Sciatic nerve (tissue), 2 donors: Measurements from ENCODE around the gene SLC2A6. TPM values are rescaled to one million over a fixed set of nuclear protein-coding genes. Genes with fewer than 3 reads are reported as not detected.

ENCODE experiments used
- ATAC-seq: fragments of 200-7000 bp; cut with Tn5 transposase; one replicate; pipeline ENCODE4 v1.9.1; 2020; ENCODE audit warnings: mild to moderate bottlenecking, moderate library complexity
- DNase-seq: peaks from one replicate; pipeline ENCODE4 v3.0.0-alpha.2; 2020; ENCODE audit warnings: low spot score
- intact Hi-C: fragments of 100-400 bp; cut with DNase I; formaldehyde crosslinking; loops from one replicate; pipeline ENCODE4 v1.14.2; 2022
- total RNA-seq: library from RNA; stranded (reverse); fragmentation: NEBNext Ultra II Directional; extraction: Animal tissue kit (Norgen Biotek cat#: 25700); gene quantifications from one replicate; pipeline ENCODE4 v1.2.1, GENCODE V29; 2021
- donor health status: DM: no; HTN: no; CAD: no.
- donor health status: DM: no; HTN: no; CAD: no.

Gene SLC2A6
- total RNA-seq, 1 donor from 2014 or later: 3.3 TPM

DNA sequence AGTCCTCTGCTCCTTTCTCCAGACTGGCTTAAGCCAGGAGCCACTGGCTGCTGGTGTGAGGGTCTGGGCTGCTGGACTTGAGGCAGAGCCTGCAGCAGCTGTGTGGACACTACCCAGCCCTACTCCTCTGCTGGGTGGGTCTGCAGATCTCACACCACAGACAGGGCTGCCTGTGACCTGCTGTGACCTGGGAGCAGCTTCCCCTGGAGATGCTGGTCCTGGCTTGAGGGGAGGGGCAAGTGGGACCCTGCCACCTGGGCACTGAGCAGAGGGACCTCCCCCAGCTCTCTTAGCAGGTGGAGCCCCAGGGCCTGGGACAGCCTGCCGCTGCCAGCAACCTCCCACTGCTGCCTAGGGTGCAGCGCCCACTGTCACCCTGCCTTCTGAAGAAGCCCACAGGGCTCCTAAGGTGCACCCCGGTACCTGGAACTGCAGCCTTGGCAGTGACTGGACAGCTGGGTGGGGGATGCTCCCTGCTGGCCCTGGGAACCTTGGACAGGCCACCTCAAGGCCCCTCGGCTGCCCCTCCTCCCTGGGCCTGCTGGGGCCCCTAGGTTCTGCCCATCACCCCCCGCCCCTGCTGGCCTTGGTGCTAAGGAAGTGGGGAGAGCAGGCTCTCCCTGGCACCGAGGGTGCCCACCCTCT is 10.0 kb downstream of the SLC2A6 start:
- intact Hi-C loops: no loop called here
- DNase-seq (no peak), ATAC-seq (no peak)

- intact Hi-C loops: no loop called here
- no peak for DNase-seq
- no peak for ATAC-seq
Observed at GRCh38 chr9:133468374-133468773, 10.5 kb downstream of the SLC2A6 start.

DNA sequence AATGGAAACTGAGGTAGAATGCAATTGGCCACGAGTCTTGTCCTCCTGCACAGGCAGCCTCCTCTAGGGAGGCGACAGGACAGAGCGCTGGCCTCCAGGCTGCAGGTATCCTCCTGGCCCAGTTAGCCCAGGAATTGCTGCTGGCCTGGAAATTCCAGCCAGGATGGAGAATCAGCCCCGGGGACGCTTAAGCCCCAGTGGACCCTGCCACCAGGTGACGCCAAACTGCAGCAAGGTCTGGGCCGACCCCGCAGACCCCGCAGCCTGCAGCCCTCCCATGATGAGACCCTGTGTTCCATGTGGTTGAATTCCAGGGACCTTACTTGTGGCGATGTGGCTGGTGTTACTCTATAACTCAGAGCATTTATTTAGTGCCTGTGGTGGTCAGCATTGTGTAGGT is 11.8 kb downstream of the SLC2A6 start:
- ATAC-seq (no peak), DNase-seq (no peak)
- intact Hi-C loops: no loop called here

DNA sequence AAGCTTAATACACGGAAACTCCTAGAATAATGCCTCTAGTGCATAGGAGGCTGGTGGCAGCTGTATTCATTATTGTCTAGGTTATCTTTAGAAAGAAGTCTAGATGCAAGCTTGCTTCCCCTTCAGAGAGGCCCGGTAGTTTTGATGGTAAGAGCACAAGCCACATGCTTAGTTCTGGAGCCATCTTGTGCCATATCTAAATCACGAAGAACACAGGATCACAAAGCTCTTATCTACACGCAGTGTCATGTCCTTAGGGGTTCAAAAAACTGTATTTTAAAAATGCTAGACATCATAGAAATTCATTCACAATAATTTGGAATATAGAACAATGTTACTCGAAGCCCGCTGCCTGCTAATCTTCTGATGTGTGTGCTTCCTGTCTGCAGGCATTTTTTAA is 12.9 kb downstream of the SLC2A6 start:
- intact Hi-C loops: no loop called here
- ATAC-seq (no peak), DNase-seq (no peak)

DNA sequence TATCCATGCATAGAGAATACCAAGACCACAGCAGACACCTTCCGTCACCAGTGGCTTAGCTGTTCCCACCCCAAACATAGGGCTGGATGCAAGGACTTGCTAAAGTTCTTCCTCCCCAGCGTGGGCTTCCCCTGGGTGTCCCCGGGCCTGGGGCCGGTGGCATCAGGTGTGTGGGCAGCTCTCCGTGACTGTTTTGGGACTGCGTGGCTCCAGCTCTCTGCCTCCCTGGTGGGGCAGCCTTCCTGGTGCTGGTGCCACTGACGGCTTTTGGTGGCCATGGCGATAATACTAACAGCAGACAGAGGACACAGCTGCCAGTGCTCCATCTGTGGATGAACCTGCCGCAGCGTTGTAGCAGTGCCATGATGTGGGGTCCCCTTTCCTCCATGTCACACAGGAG is 14.3 kb downstream of the SLC2A6 start:
- ATAC-seq (no peak), DNase-seq (no peak)
- intact Hi-C loops: no loop called here

DNA sequence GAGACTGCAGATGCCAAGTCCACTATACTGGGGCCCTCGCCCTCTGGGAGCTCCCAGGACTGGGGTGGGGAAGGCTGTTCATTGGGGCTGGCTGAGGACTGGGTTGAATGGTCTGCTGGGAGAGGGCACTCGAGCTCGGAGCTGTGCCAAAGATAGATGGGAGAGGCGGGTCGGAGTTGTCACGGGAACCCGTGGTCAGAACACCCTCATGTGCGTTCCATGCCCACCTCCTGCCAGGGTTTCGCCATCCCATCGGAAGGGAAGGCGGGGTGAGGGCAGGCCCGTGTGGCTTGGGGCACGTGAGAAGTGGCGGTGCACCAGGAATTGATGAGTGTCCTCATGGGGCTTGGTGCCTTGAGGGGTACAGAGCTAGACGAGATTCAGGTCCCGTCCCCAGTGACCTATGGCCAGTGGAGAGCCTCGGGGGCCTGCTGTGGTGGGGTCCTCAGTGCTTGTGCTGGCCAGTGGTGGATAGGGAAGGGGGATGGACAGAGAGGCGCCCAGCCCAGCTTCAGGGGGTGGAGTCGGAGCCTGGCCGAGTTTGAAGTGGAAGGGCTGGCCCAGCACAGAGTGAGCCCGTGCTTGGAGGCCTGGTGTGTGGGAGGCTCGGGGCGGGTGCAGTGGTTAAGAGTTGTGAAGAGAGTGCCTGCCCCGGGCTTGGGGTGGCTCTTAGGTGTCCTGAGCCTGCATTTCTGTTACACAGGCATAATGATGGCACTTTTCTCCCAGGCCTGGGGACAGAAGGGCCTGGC is 14.9 kb downstream of the SLC2A6 start:
- ATAC-seq (no peak), DNase-seq (no peak)
- intact Hi-C loops: no loop called here

- ATAC-seq (no peak), DNase-seq (no peak)
- intact Hi-C loops: no loop called here
Observed at GRCh38 chr9:133463234-133463863, 15.6 kb downstream of the SLC2A6 start.

DNA sequence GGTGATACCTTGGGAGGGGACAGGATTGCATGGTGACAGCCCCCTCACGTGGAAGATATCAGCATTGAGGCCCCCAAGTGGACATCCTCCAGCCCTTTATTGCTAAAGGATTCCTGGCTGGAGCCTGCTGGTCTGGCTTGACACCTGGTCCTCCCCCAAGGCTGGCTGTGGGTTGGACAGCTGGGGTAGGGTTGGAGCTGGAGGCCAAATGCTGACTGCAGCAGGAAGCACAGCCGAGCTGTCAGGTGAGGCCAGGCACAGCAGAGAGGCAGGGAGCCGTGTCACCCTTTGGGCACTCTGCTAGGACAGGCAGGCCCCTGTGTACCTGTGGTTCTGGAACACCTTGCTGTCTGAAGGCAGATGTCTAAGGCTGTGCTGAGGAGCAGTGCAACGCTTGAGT is 16.9 kb downstream of the SLC2A6 start:
- no peak for DNase-seq
- intact Hi-C loops: no loop called here
- no peak for ATAC-seq

DNA sequence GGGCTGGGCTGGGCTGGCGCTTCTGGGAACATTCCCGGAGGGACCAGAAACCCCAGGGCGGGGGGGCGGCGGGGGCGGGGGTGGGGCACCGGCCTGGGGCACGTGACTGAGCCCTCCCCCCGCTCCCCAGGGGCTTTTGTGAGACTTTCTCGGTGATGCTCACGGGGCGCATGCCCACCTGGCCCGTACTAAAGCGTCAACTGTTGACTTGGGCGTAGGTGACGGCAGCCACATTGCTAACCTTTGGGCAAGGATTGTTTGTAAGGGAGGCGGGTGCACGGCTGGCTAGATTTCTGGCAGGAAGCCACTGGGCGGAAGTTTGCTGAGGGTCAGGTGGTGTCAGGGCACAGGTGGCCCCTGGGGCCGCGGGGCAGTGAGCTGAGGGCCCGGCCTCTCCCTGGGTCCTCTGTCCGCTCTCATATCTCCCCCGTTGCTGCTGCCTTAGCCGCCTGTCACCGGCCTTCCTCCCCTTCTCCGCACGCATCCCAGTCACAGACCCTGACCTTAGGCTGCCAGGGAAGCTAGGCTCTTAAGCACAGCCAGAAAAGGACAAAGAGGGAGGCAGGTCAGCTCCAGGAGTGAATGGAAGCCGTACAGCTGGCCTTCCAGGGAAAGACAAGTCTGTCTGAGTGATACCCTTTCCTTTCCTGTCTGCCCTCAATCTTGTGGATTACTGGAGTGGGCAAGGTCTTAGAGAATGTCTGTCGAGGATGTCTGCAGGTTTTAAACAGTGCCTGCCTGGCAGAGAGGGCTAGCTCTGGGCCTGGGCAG is 18.3 kb downstream of the SLC2A6 start:
- intact Hi-C loops: no loop called here
- DNase-seq (peak; percentile 79), ATAC-seq (peak; percentile 1)

GRCh38 chr9:133459476-133460404 is 19.2 kb downstream of the SLC2A6 start, which contains the start of gene CACFD1:
TSS of gene CACFD1 (plus strand) at chr9:133459978. CDS start at chr9:133460067, 89 bp downstream.
- ATAC-seq (peak; percentile 95), DNase-seq (peak; percentile 97)
- intact Hi-C loops: no loop called here

DNA sequence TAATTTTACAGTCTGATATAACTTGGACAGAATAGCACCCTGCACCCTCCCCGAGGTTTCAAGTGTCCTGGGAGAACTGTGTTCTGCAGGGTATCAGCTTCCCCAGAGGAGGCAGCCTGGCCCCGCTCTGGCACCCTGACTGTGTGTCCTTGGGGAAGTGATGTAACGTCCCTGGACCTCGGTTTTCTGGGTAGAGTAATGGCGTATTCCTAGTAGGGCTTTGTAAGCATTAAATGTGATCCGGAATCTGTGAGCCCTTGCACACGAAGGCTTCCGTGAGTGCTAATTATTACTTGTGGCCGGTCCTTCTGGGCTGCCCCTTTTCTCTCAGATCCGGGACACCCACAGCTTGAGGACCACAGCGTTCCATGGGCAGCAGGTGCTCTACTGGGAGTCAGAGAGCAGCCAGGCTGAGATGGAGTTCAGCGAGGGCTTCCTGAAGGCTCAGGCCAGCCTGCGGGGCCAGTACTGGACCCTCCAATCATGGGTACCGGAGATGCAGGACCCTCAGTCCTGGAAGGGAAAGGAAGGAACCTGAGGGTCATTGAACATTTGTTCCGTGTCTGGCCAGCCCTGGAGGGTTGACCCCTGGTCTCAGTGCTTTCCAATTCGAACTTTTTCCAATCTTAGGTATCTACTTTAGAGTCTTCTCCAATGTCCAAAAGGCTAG is 20.1 kb downstream of the SLC2A6 start:
- ATAC-seq (no peak), DNase-seq (no peak)
- intact Hi-C loops: no loop called here

GRCh38 chr9:133457748-133458147 is 21.2 kb downstream of the SLC2A6 start:
- no peak for ATAC-seq
- intact Hi-C loops: no loop called here
- no peak for DNase-seq

GRCh38 chr9:133457233-133457632 is 21.7 kb downstream of the SLC2A6 start:
- ATAC-seq (no peak), DNase-seq (no peak)
- intact Hi-C loops: no loop called here

DNA sequence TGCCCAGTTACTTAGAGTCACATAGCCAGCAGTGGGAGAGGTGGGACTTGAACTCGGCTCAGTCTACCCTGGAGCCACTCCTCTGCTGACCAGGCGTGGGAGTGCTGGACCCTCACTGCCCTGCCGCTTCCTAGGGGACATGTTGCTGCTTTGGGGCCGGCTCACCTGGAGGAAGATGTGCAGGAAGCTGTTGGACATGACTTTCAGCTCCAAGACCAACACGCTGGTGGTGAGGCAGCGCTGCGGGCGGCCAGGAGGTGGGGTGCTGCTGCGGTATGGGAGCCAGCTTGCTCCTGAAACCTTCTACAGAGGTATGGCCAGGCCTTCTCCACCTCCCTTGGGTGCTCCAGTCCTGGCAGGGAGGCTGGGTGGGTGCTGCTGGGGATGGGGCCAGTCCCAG is 22.5 kb downstream of the SLC2A6 start:
- intact Hi-C loops: no loop called here
- ATAC-seq (no peak), DNase-seq (no peak)

- intact Hi-C loops: no loop called here
- no peak for ATAC-seq
- no peak for DNase-seq
Observed at GRCh38 chr9:133455936-133456335, 23.0 kb downstream of the SLC2A6 start.

DNA sequence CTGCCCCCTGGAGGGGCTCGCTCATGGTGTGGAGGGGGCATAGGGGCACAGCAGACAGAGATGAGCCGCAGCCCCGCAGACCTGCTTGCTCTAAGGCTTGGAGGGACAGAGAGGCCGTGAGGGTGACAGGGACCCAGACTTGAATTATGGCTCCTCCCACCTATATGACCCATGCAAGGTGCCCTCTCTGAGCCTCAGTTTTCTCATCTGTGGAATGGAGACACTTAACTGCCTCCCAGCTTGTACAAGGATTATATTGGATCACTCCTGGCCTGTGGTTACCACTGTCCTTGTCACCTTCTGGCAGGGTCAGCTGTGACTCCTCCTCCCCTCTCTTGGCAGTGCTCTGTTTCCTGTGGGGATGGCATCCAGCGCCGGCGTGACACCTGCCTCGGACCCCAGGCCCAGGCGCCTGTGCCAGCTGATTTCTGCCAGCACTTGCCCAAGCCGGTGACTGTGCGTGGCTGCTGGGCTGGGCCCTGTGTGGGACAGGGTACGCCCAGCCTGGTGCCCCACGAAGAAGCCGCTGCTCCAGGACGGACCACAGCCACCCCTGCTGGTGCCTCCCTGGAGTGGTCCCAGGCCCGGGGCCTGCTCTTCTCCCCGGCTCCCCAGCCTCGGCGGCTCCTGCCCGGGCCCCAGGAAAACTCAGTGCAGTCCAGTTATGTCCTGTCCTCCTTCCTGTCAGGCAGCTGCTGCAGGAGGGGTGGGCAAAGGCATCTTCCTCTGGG is 23.8 kb downstream of the SLC2A6 start:
- intact Hi-C loops: no loop called here
- no peak for ATAC-seq
- no peak for DNase-seq

DNA sequence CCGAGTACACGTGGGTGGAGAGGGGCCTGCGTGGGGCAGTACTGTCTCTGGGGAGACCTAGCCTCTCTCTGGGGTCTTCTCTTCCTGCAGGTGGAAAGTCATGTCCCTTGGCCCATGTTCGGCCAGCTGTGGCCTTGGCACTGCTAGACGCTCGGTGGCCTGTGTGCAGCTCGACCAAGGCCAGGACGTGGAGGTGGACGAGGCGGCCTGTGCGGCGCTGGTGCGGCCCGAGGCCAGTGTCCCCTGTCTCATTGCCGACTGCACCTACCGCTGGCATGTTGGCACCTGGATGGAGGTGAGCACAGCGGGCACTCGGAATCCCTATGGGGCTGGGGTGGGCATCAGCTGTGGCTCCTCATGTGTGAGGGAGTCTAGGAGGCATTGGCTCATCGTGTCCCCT is 24.6 kb downstream of the SLC2A6 start:
- no peak for ATAC-seq
- intact Hi-C loops: no loop called here
- DNase-seq: no peak
